Measurements from ENCODE around the gene TSPEAR. TPM values are rescaled to one million over a fixed set of nuclear protein-coding genes. Genes with fewer than 3 reads are reported as not detected.
A peak's percentile ranks its signal among the peaks of the same experiment; 100 is the strongest.

The TSPEAR gene
- total and polyA plus RNA-seq, 9 of the 15 experiments (the other 6 are each of a cell fraction or from before 2014, with no cell fraction given) = not detected

DNA sequence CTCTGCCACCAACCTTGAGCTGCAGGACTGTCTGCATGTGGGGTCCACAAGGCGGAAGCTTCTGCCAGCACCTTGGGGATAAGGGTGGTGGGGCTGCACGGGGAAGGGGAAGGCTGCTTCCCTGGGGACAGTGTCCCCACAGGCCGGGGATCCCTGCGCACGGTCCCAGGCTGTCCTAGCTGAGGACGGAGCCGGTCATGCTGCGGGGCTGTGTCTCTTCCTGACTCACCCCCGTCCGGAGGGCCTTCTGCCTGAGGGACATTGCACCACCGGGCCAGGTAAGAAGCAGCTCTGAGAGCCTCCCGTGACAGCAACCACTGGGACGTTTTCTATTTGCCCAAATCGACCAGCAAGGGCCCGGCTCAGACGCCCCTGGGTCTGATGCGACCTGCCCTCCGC lies 201.3 kb downstream of the TSPEAR start:
- H3K9ac ChIP-seq (ENCODE audit: insufficient read depth in 1 of 2, low read depth in 2 of 2, low read length in 2 of 2) = no peak overlapping the region; a peak in 1 of 4 replicates
- no peaks in the 10 kb centered on the region for H3K9me1 ChIP-seq (ENCODE audit: control insufficient read depth, insufficient read depth, low read length)
- H3K9me3 ChIP-seq (replicated peaks; ENCODE audit: control insufficient read depth, insufficient read depth, low read depth, low read length) = no peaks in the 10 kb centered on the region
- in situ Hi-C loops (cut with MboI) (no loop called here), intact Hi-C loops (cut with micrococcal nuclease) (loop anchor here (1.0 to 10.0 kb wide), 3 partner anchors 232 to 415 kb away; partner anchors contain the start of gene ITGB2)
- H3K36me3 ChIP-seq (ENCODE audit: control insufficient read depth, insufficient read depth, low read length) = no peaks in the 10 kb centered on the region
- FAIRE-seq (no peak), DNase-seq (ENCODE audit: extremely low read depth in 1 of 4, low spot score in 3 of 4) (no peak), ATAC-seq (peak; percentile 7)
- BruUV-seq (replicated peaks) = no TSS peak
- POLR2A ChIA-PET = interaction anchor here (1.3 kb wide), 2 partner anchors 239 to 433 kb away, joined by 3 to 4 read pairs; no protein-coding TSS in a partner anchor
- CTCF ChIA-PET (ENCODE audit: low intra/inter-chr PET ratio) = interaction anchor here (0.5 to 2.2 kb wide), 6 partner anchors 56 to 423 kb away, joined by 3 to 16 read pairs (median 4); no protein-coding TSS in a partner anchor
- H4K20me1 ChIP-seq (replicated peaks; ENCODE audit: control insufficient read depth, insufficient read depth, low read length) = peaks cover 15% of the 10 kb centered on the region
- H3K27me3 ChIP-seq (ENCODE audit: control insufficient read depth in 2 of 2, insufficient read depth in 2 of 2, low read length in 2 of 2) = peaks cover 34 to 54% of the 10 kb centered on the region in 2 experiments
- H2AFZ ChIP-seq (ENCODE audit: low read depth, low read length) = no peak overlapping the region
- TF ChIP-seq ZNF696 (CRISPR knock-in tag; conservative IDR thresholded peaks at IDR 0.05) (no peak), EWSR1 (IDR thresholded peaks at IDR 0.05; ENCODE audit: borderline replicate concordance, low read depth, partially characterized antibody) (no peak), PCBP1 (IDR thresholded peaks at IDR 0.05; ENCODE audit: low read depth, low read length, poor library complexity, severe bottlenecking) (no peak), CREBBP (IDR thresholded peaks at IDR 0.05; ENCODE audit: low read depth, low read length) (no peak), PCBP2 (IDR thresholded peaks at IDR 0.05; ENCODE audit: low read depth, low read length, poor library complexity, severe bottlenecking) (no peak), ZNF655 (CRISPR knock-in tag; IDR thresholded peaks at IDR 0.05) (no peak), SP1 (CRISPR knock-in tag; IDR thresholded peaks at IDR 0.05) (no peak), NFYB (IDR thresholded peaks at IDR 0.05; ENCODE audit: extremely low read depth, insufficient read length) (no peak), PHB2 (IDR thresholded peaks at IDR 0.05; ENCODE audit: low read depth) (no peak), TAF15 (IDR thresholded peaks at IDR 0.05; ENCODE audit: low read depth, low read length) (no peak), HDGF (IDR thresholded peaks at IDR 0.05) (no peak), DDX20 (tag; IDR thresholded peaks at IDR 0.05; ENCODE audit: low read depth) (no peak), SNRNP70 (optimal IDR thresholded peaks at IDR 0.05; ENCODE audit: low read depth, low read length) (no peak)
- TF ChIP-seq, protein P1, sequence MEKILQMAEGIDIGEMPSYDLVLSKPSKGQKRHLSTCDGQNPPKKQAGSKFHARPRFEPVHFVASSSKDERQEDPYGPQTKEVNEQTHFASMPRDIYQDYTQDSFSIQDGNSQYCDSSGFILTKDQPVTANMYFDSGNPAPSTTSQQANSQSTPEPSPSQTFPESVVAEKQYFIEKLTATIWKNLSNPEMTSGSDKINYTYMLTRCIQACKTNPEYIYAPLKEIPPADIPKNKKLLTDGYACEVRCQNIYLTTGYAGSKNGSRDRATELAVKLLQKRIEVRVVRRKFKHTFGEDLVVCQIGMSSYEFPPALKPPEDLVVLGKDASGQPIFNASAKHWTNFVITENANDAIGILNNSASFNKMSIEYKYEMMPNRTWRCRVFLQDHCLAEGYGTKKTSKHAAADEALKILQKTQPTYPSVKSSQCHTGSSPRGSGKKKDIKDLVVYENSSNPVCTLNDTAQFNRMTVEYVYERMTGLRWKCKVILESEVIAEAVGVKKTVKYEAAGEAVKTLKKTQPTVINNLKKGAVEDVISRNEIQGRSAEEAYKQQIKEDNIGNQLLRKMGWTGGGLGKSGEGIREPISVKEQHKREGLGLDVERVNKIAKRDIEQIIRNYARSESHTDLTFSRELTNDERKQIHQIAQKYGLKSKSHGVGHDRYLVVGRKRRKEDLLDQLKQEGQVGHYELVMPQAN (IDR thresholded peaks at IDR 0.05; ENCODE audit: borderline replicate concordance) = no peak
- TF ChIP-seq, protein P2, sequence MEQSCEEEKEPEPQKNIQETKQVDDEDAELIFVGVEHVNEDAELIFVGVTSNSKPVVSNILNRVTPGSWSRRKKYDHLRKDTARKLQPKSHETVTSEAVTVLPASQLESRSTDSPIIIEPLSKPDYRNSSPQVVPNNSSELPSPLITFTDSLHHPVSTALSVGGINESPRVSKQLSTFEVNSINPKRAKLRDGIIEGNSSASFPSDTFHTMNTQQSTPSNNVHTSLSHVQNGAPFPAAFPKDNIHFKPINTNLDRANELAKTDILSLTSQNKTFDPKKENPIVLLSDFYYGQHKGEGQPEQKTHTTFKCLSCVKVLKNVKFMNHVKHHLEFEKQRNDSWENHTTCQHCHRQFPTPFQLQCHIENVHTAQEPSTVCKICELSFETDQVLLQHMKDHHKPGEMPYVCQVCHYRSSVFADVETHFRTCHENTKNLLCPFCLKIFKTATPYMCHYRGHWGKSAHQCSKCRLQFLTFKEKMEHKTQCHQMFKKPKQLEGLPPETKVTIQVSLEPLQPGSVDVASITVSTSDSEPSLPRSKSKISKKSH (CRISPR knock-in tag; IDR thresholded peaks at IDR 0.05) = no peak
- TF ChIP-seq, protein P3, sequence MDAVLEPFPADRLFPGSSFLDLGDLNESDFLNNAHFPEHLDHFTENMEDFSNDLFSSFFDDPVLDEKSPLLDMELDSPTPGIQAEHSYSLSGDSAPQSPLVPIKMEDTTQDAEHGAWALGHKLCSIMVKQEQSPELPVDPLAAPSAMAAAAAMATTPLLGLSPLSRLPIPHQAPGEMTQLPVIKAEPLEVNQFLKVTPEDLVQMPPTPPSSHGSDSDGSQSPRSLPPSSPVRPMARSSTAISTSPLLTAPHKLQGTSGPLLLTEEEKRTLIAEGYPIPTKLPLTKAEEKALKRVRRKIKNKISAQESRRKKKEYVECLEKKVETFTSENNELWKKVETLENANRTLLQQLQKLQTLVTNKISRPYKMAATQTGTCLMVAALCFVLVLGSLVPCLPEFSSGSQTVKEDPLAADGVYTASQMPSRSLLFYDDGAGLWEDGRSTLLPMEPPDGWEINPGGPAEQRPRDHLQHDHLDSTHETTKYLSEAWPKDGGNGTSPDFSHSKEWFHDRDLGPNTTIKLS (IDR thresholded peaks at IDR 0.05; ENCODE audit: borderline replicate concordance, low read depth) = no peak
- H3K4me1 ChIP-seq (replicated peaks in 1 of 2; ENCODE audit: control insufficient read depth in 2 of 2, insufficient read depth in 2 of 2, low read length in 2 of 2) = peaks cover 0 to 18% of the 10 kb centered on the region in 2 experiments; a peak in 2 of 5 replicates
- H3K4me3 ChIP-seq = no peak overlapping the region
- H3K4me2 ChIP-seq (ENCODE audit: insufficient read depth, low read length) = no peak overlapping the region; the same call in 1 of the 2 replicates
- no peak overlapping the region for H3K27ac ChIP-seq (ENCODE audit: extremely low read depth, low read depth, low read length)
- WGBS (ENCODE audit: insufficient coverage, low coverage, missing lambda C conversion rate) = 11% methylated on average over 18 of the region's 18 CpGs
- H3K79me2 ChIP-seq (ENCODE audit: control insufficient read depth, insufficient read depth, low read length) = no peaks in the 10 kb centered on the region
